Lung (tissue), 12 donors: ENCODE measurements around the gene DNER. TPM values are rescaled to one million over a fixed set of nuclear protein-coding genes. Genes with fewer than 3 reads are reported as not detected.

Experiments
- ATAC-seq: fragments of 200-7000 bp; cut with Tn5 transposase; one replicate; pipeline ENCODE4 v1.9.1; 2020; ENCODE audit warnings: moderate number of reproducible peaks; ENCODE audit not compliant: insufficient read depth, low FRiP score
- DNase-seq, 3 donors: peaks; one replicate each; pipeline ENCODE4 v3.0.0-alpha.2; 2013 to 2017
- H3K27ac ChIP-seq, 2 donors: one replicate each; pipeline ENCODE4 v1.5.1; 2013; ENCODE audit warnings: mild to moderate bottlenecking in 2 of 2, moderate library complexity in 2 of 2, control low read depth in 1 of 2, inconsistent platforms in 1 of 2, low read depth in 1 of 2, low read length in 1 of 2
- H3K27me3 ChIP-seq, 3 donors: one replicate each; pipeline ENCODE4 v1.5.1; 2013; ENCODE audit warnings: low read length in 2 of 3; ENCODE audit not compliant: control insufficient read depth in 3 of 3, insufficient read depth in 3 of 3
- H3K36me3 ChIP-seq, 4 donors: one replicate each; pipeline ENCODE4 v1.5.1; 2013; ENCODE audit warnings: low read length in 4 of 4, mild to moderate bottlenecking in 1 of 4, moderate library complexity in 1 of 4; ENCODE audit not compliant: control insufficient read depth in 4 of 4, insufficient read depth in 4 of 4
- H3K4me1 ChIP-seq, 5 donors: one replicate each; pipeline ENCODE4 v1.5.1; 2013; ENCODE audit warnings: low read length in 5 of 5, mild to moderate bottlenecking in 2 of 5, moderate library complexity in 1 of 5; ENCODE audit not compliant: control insufficient read depth in 5 of 5, insufficient read depth in 5 of 5
- H3K4me3 ChIP-seq: one replicate; pipeline ENCODE4 v1.5.1; 2013; ENCODE audit warnings: mild to moderate bottlenecking, control low read depth, moderate library complexity
- H3K9ac ChIP-seq, 2 donors: one replicate each; pipeline ENCODE4 v1.5.1; 2013; ENCODE audit warnings: low read length in 2 of 2, control low read depth in 1 of 2; ENCODE audit not compliant: insufficient read depth in 1 of 2
- H3K9me3 ChIP-seq, 4 donors: one replicate each; pipeline ENCODE4 v1.5.1; 2013; ENCODE audit warnings: low read length in 3 of 4, mild to moderate bottlenecking in 1 of 4, moderate library complexity in 1 of 4; ENCODE audit not compliant: control insufficient read depth in 4 of 4, insufficient read depth in 3 of 4
- WGBS, 2 donors: extraction: QIAGEN DNeasy Blood & Tissue Kit; methylation state at CpG; one replicate each; pipeline ENCODE4 v1.1.7; 2013; 5-methylcytosine and 5-hydroxymethylcytosine counted together
- polyA plus RNA-seq, 2 donors: library from polyadenylated mRNA; stranded (reverse); fragments of 200-250 nt; gene quantifications; one replicate each; pipeline ENCODE4 v1.2.1, GENCODE V29; 2013
- total RNA-seq, 2 donors: library from RNA; depleted of rRNA in 1 of 2; stranded (reverse); fragments of >200 nt in 1 of 2; gene quantifications; one replicate each; pipeline ENCODE4 v1.2.1, GENCODE V29; 2014 to 2021
- TF ChIP-seq, protein P1 (sequence below): IDR thresholded peaks from 2 replicates; pipeline ENCODE4 v1.5.1; 2012; ENCODE audit warnings: mild to moderate bottlenecking; ENCODE audit errors: control extremely low read depth, extremely low read depth
- donor health status: control.
- donor health status: control.
- donor health status: Bipolar disorder and iron deficiency.
- donor health status: healthy.
- donor health status: DM: yes; HTN: yes; CAD: no.

The DNER gene
- total and polyA plus RNA-seq, 4 donors = 0.63 to 5.8 (median 3.3) TPM

DNA sequence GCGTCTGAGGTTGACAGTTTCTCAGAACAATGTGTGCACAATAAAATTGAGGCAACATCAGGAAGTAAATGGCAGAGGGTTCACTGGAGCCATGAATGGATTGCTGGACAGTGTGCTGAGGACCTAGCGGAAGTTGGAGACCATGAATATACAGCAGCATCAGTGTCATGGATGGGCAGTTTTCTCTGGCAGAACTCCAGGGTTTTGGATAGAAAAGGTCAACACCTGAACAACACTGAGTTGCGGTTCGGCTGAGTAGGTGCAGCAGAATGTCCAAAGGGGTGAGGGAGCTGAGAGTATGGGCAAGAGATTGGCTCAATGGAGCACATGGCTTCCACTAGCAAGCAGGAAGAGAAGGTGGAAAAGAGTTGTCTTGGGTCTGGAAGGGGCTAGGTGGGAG lies 73.7 kb downstream of the DNER start:
- ATAC-seq (no peak), DNase-seq (no peak)
- no peaks in the 10 kb centered on the region for H3K4me1 ChIP-seq
- H3K9ac ChIP-seq = no peak overlapping the region
- H3K27ac ChIP-seq = no peak overlapping the region
- TF ChIP-seq, protein P1, sequence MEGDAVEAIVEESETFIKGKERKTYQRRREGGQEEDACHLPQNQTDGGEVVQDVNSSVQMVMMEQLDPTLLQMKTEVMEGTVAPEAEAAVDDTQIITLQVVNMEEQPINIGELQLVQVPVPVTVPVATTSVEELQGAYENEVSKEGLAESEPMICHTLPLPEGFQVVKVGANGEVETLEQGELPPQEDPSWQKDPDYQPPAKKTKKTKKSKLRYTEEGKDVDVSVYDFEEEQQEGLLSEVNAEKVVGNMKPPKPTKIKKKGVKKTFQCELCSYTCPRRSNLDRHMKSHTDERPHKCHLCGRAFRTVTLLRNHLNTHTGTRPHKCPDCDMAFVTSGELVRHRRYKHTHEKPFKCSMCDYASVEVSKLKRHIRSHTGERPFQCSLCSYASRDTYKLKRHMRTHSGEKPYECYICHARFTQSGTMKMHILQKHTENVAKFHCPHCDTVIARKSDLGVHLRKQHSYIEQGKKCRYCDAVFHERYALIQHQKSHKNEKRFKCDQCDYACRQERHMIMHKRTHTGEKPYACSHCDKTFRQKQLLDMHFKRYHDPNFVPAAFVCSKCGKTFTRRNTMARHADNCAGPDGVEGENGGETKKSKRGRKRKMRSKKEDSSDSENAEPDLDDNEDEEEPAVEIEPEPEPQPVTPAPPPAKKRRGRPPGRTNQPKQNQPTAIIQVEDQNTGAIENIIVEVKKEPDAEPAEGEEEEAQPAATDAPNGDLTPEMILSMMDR = no peak
- WGBS, 2 donors = 91% methylated on average over 4 of the region's 4 CpGs
- H3K9me3 ChIP-seq = peaks cover 0 to 3% (median 0%) of the 10 kb centered on the region in 4 donors
- no peak overlapping the region for H3K4me3 ChIP-seq
- no peaks in the 10 kb centered on the region for H3K27me3 ChIP-seq
- no peaks in the 10 kb centered on the region for H3K36me3 ChIP-seq

DNA sequence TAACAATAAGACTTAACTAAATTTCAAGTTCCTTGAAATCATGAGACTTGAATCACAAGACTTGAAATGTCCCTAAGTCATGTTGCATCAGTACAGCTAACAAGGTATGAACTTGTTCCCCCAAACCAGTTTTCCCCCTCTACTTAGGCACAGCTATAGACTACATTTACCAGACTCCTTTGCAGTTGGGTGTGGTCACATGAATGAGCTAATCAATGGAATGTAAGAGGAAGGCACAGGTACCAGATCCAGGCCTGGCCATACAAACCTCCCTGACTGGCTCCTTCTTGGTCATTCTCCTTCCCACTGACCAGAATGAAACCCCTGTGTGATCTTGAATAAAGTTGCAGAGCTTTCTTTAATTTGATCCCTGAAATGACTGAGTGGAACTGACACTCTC lies 77.8 kb downstream of the DNER start:
- H3K4me1 ChIP-seq = no peaks in the 10 kb centered on the region
- DNase-seq = no peak
- no peak for ATAC-seq
- H3K27me3 ChIP-seq = peaks cover 0 to 9% (median 0%) of the 10 kb centered on the region in 3 donors
- H3K36me3 ChIP-seq = no peaks in the 10 kb centered on the region
- no peak overlapping the region for H3K4me3 ChIP-seq
- H3K27ac ChIP-seq = no peak overlapping the region
- peaks cover 0 to 3% (median 0%) of the 10 kb centered on the region in 4 donors for H3K9me3 ChIP-seq
- TF ChIP-seq, protein P1 = no peak
- no peak overlapping the region for H3K9ac ChIP-seq

DNA sequence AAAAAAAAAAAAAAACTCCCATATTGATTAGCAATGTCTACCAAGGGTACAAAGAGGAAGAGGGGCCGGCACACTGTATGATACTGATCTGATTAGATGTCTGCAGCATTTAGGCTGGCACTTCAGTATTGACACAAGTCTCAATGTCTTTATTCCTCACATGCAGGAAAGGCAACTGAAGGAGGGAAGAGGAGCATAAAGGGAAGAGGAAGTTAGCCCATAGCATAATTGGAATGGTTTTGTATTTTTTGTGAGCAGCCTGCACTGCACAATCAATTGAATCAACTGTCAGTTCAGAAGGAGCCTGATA lies 79.0 kb downstream of the DNER start:
- no peaks in the 10 kb centered on the region for H3K9me3 ChIP-seq
- no peaks in the 10 kb centered on the region for H3K4me1 ChIP-seq
- peaks cover 0 to 9% (median 0%) of the 10 kb centered on the region in 3 donors for H3K27me3 ChIP-seq
- ATAC-seq (no peak), DNase-seq (no peak)
- no peak overlapping the region for H3K4me3 ChIP-seq
- TF ChIP-seq, protein P1 = no peak
- H3K27ac ChIP-seq = no peak overlapping the region
- 63 to 82% methylated on average over 1 of the region's 1 CpG for WGBS, 2 donors
- no peaks in the 10 kb centered on the region for H3K36me3 ChIP-seq
- no peak overlapping the region for H3K9ac ChIP-seq

DNA sequence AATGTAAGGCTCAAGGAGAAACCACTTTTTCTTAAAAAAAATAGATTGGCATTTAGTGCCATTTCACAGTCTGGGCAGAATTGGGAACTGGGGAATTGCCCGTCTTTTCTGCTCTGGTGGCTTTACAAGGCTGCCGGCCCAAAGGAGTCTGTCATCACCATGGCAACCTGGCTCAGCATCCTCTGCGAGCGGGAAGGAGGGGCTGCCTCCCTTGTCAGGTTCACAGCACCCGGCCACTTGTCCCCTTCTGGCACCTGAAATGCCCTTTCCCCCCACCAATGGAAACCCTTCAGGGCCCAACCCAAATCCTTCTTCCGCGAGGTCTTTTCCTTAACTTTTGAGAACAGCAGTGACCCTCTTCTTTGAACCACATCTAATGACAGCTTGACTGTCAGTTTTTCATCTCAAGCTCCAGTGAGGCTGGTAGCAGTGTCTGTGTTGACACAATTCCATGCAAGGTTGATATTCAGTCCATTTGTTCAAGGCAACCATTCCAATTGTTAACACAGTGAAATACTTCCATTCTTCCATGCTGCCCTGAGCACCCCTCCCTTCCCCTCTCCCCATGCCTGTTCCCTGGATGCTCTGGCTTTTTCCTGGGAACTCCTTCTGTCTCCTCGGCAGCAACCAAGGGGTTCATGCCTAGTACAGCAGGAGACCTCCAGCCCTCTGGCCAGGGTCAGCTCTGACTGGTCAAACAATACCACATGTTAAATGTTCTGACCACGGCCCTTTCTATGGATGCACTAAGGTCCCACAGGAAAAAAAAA lies 79.6 kb downstream of the DNER start:
- Histone ChIP-seq H3K4me1 (no peaks in the 10 kb centered on the region), H3K4me3 (no peak overlapping the region), H3K36me3 (no peaks in the 10 kb centered on the region), H3K9ac (no peak overlapping the region), H3K27ac (no peak overlapping the region), H3K9me3 (no peaks in the 10 kb centered on the region), H3K27me3 (peaks cover 0 to 9% (median 0%) of the 10 kb centered on the region in 3 donors)
- TF ChIP-seq, protein P1 = no peak
- ATAC-seq (no peak), DNase-seq (no peak)
- 49 to 52% methylated on average over 9 of the region's 9 CpGs for WGBS, 2 donors
